HG03565 (cell line): Measurements from ENCODE around the gene ADO.
A peak's percentile ranks its signal among the peaks of the same experiment; 100 is the strongest.

Source experiments
- ATAC-seq: cut with Tn5 transposase; IDR thresholded peaks from one replicate; pipeline ENCODE4 v1.9.1; 2021; ENCODE audit warnings: mild to moderate bottlenecking, moderate library complexity; ENCODE audit not compliant: unreplicated experiment

ADO gene

DNA sequence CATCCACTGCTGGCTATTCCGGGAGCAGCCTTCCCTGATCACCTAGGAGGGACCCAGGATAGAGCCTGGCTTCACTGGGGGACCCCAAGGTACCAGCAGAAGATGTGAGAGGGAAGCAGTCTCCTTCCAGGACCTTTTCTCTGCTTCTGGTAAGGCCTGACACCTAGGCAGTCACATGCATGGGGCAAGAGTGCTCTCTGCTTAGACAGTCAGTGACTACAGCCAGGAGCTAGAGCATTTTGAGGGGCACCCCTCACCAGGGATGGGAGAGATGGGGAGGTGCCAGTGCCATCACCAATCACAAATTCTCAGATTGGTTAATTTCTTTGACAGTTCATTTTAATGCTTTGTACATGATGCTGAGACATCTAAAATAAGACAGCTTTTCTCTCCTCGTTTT is 13.9 kb upstream of the ADO start:
- ATAC-seq = no peak

DNA sequence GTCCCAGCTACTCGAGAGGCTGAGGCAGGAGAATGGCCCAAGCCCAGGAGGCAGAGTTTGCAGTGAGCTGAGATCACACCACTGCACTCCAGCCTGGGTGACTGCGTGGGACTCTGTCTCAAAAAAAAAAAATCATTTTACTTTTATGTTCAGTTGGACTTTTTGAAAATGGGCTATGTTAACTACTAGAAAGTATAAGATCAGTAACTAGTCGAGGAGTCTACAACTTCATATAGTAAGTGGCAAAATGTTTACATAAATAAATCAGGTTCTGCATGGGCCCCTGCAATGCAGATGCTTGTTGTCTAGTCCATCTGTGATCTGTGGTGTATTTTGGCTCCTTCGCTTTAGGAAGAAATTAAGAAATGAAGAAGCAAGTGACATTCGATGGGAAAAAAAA is 12.3 kb upstream of the ADO start:
- no peak for ATAC-seq

DNA sequence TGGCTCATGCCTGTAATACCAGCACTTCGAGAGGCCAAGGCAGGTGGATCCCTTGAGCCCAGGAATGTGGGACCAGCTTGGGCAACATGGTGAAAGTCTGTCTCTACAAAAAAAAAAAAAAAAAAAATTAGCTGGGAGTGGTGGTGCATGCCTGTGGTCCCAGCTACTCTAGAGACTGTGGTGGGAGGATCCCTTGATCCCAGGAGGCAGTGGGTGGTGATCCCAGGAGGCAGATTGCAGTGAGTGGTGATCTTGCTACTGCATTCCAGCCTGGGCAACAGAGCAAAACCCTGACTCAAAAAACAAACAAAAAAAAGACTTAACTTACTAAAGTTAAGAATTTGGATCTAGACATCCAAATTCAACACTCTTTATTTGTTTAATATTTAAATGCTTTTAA is 10.2 kb upstream of the ADO start:
- ATAC-seq = no peak

DNA sequence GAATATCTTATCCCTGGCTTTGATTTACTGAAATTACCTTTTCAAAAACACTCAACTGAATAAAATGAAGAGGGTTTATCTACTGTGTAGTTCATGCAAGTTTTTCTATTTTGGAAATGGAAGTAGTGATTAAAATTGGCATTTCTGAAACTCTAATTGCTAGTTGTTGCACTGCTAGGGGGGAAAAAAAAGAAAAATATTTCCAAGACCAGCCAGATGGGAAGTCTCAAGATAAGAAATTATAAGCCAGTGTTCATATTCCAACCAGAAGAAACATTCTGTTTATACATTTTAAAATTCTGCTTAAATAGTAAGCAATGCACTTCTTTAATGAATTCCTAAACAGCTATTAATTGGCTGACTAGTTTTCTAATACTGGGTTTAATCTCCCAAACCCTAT is 9.4 kb upstream of the ADO start:
- ATAC-seq = no peak

DNA sequence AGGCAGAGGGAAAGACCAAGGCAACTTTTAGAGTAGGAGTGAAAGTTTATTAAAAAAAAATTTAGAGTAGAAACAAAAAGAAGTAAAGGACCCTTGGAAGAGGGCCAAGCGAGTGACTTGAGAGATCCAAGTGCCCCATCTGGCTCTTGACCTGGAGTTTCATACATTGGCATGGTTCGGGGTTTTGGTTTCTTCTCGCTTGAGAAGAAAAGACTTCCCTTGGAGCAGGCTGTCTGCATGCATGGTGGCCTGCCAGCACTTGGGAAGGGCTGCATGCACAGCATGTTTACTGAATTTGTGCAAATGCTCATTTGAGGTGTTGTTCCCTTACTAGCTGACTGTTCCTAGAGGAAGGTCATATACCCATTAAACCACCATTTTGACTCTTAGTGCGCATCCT is 8.8 kb upstream of the ADO start:
- no peak for ATAC-seq

DNA sequence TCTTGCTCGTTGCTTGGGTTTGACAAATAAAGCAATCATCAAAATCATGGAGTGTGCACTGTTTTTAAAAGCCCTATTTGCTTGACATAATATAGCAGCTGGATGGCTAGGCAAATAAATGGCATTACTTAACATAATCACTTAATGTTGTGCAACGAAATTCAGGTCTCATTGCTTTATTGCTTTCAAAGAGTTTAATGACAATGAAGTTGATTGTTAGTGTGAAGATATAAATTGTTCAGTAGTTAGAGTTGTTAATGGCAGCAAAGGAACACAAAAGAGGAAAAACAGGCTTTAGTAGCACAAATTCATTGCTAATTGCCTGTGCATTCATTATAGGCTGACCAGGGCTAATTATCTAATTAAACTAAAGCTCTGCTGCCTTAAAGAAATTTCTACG is 7.6 kb upstream of the ADO start:
- no peak for ATAC-seq

DNA sequence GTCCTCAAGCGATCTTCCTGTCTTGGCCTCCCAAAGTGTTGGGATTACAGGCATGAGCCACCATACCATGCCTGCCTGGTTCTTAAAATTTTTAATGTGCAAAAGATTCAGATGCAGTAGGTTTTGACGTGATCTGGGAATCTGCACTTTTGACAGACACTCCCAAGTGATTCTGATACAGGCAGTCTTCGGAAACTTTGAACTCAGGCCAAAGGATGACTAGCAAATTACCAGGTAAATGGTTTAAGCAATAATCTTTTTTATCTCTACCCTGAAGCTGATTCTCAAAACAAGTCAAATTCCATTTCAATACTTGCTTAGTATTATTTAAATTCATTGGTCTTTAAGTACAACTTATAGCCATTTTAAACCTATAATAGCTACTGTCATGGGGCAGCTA is 2.6 kb upstream of the ADO start:
- ATAC-seq = no peak

DNA sequence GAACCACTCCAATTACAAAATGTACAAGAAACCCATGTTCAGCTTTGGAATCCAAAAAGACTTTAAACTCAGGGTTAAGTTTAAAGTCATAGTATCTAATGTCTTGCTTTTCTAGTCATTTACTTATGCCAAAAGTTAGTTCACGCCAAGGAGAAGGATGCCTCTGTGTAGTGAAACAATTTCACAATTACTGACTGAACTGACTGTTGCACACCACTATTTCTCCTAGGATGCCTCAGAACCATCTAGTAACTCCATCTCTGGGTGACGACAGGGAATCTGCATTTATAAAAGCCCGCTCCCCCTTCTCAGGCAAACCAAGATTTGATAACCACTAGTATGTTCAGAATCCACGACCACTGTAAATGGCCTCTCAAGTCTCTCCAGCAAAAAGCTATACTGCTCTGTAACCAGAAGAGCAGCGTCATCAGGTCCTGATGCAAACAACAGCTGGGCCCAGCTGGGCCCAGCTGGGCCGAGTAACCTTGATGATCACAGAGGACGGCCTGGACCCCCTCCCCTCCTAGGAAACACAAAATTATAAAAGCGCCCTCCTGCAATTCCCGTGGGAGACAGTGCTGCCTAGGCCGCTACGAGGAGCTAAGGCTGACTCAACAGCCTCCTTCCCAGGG is 680 bp upstream of the ADO start:
- ATAC-seq = no peak

DNA sequence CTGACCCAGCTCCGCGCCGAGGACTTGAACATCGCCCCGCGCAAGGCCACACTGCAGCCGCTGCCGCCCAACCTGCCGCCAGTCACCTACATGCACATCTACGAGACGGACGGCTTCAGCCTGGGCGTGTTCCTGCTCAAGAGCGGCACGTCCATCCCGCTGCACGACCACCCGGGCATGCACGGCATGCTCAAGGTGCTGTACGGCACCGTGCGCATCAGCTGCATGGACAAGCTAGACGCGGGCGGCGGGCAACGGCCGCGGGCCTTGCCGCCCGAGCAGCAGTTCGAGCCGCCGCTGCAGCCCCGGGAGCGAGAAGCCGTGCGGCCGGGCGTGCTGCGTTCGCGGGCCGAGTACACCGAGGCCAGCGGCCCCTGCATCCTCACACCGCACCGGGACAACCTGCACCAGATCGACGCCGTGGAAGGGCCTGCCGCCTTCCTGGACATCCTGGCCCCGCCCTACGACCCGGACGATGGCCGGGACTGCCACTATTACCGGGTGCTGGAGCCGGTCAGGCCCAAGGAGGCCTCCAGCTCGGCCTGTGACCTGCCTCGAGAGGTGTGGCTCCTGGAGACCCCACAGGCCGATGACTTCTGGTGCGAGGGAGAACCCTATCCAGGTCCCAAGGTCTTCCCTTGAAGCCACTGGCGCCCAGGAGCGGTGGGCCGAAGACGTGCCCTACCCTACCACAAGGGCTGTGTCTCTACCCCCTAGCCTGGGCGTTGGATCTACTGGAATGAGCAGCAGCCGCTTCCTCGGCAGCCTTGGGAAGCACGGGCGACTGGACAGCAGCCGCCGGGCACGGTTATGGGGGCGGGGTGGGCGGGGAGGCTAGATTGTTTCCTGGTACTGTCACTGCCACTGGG is 945 bp downstream of the ADO start:
- peak; percentile 2 for ATAC-seq

DNA sequence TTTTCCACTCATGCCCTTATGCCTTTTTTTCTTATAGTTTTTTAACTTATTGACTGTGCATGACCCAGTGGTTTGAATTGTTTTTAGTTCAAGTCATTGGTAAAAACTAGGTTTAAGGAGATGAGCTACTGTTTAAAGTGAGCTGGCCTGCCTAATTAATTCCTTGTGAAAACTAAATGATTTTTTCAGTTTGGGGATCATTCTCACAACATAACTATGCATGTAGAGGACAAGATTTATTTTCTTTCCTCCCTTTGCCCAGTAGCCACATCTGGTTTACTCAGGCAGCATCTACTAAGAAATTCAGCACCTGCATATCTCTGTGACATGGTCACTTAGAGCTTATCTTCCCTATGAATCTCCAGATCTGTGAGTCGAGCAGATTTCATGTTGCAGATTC is 1.7 kb downstream of the ADO start:
- no peak for ATAC-seq

DNA sequence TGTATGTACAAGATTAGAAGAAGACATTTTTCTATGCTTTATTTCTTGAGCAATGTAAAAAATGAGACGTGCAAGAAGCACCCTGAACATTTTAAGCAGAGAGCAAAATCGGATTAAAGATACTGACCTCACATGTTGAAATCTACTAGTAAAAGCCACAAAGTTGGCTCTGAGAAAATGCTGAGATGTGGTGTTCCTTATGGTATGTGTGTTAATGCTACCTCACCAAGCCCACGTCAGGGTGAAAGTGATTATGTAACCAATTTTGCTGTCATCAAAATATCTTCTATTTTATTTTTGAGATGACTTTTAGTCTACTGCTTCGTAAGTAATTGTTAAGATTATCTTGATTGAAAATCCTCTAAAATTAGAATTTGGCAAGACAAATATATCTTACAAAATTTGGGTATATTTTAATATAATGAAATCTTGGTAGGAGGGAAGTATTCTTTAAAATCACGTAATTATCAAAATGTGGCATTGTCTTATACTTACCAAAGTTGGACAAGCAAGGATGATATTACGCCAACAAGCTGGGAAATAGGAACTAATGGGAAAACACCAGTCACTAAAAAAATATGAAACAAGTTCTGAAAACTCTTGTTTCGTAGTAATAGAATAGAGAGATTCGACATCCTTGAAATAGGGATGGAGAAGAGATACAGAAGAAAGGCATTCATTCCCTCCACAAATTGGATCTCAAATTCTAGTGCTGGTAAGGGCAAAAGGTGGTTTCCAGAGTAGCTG is 5.8 kb downstream of the ADO start:
- no peak for ATAC-seq

DNA sequence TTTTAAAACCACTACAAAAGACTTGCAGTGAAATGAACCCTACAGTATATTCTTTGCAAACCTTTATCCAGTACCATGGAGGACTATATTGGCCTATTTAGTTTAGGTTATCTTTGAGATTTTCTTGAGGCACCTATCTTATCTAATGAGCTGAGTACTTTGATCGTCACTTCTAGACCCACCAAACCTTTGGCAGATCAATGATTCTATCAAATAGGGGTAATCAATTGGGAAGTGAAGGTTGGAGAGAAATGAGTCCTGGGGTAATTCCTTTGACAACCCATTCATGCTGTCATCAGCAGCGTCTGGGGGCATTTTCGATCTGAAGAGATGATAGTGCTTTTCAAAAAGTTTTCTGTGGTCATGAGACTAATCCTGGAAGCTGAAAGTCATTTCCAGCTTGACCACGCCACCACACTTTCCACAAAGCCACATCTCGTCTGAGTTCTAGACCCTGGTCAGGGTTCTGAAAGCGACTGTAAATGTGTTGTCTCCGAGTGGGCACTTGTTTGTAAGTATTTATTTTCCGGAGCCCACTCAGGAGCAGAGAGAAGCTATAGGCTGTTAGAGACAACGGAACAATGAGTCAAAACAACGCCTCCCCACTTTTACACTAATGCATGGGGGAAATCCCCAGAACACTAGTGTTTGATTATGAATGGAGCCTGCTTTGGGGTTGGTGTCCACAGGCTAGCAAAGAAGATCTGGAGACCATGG is 6.8 kb downstream of the ADO start:
- peak; percentile 41 for ATAC-seq

DNA sequence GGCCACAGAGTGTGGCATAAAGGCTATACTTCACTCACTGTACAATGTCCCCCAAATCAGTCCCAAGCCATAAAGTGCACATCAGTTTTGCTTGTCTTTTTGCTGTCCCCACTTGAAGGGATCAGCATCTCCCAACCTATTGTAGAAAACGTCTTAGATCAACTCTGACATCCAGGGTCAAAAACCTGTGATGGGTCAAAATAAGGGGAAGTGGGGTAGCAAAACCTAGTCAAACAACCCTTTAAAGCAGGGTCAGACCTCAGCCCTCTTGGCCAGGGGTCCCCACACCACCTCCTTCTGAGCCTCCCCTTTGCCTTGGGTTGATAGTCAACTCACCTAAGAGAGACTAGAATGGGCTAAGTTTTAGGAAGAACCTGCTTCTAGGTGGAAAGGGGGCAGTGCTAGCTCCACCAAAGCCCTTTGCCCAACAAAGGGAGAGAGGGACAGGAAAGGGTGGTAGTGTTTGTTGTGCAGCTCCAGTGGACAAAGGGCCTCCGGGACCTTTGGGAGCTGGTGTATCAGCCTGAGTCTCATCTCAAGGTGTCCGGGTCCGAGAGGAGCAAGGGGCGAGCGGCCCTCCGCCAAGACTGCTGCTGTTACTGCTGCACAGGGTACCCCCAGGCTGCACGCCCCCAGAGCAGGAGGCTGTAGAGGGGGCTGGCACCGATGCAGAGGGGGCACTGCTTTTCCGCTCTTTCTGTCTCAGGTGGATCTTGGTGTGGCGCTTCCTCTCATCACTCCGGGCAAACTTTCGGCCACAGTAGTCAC is 8.3 kb downstream of the ADO start:
- ATAC-seq = no peak

DNA sequence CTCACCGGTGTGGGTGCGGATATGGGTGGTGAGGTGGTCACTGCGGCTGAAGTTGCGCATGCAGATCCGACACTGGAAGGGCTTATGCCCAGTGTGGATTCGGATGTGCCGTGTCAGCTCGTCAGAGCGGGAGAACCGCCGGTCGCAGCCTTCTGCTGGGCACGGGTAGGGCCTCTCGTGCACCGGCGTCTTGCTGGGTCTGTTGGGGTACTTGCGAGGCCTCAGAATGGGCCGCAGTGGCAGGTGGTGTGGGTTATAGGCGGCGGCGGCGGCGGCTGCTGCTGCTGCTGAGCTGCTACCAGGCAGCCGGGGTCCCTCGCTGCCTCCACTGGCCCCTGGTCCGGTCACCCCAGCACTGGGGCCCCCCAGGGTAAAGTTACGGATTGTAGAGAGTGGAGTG is 8.9 kb downstream of the ADO start:
- ATAC-seq = no peak

DNA sequence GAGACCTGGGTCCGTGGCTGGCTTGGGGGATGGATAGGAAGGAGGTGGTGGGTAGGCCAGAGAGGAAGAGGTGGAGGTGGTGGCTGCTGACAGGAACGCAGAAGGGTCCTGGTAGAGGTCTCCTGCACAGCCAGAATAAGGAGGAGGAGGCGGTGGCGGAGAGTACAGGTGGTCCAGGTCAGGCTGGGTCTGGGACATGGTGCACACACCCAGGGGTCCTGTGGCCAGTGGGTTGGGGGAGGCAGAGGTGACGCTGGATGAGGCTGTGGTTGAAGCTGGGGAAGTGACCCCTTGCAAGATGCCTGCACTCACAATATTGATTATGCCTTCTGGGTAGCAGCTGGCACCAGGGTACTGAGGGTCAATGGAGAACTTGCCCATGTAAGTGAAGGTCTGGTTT is 9.5 kb downstream of the ADO start:
- no peak for ATAC-seq

DNA sequence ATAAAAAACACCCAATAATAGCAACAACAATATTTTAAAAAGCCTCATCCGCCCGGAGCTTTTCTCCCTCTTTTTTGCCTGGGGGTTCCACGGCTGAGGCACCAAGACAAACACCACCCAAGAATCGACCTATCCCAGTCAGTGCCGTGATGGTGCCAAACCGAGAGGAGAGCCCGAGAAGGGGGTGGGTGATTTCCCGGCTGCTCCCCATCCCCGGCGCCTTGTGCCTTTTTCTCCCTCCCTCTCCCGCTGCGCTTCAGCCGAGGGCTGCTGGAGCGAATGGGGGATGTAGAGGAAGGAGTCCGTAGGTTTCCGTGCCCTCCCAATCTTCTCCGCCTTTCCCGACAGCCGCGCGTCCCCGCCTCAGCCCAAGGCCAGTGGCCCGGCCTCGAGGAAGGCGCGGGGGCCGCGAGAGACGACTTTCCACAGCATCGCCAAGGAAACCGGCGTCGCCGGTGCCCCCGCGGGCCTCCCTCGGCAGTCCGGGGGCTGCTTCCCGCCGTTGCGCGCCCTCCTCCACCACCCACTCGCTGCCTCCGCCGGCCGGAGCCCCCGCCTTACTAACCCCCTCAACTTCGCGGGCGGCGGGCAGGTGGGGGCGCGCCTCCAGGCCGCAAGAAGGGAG is 10.3 kb downstream of the ADO start:
- ATAC-seq = no peak

DNA sequence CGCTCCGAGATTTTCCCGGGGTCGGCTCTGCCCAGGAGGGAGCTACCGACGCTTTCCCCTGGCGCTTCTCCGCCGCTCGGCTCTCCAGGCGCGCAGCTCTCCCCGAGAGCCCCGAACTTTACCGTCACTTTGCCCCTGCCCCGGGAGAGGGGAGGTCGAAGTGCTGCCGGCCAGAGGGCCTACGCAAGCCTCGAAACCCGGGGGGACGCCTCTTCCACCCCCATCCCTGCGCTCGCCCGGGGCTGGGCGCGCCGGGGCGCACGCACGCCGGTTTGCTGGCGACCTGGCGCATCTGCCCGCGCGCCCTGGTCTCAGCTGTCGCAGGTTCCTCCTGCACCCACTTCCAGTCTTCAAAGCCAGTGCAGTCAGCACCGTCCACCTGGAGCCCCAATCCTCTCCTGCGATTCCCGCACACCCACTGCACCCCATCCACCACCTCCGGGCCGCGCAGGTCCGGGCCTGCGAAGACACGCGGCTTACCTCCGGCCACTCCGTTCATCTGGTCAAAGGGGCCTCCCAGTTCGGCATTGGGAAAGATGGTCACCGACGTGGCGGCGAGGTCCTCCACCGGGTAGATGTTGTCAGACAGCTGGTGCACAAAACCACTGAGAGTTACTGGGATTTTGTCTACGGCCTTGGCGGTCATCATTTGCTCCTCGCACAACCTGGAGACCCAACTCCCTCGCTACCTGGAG is 11.0 kb downstream of the ADO start:
- no peak for ATAC-seq

DNA sequence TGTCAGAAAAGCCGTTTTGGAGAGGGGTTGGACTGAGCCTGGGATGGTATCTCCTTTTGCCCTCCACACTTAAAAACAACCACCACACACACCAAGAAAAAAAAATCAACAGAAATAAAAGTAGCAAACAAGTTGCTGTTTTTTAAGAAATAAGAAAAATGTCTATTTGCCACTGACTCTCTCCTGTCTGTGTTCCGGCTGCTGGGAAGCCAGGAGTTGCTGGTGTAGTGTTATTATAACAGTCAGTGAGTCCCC is 11.5 kb downstream of the ADO start:
- no peak for ATAC-seq

DNA sequence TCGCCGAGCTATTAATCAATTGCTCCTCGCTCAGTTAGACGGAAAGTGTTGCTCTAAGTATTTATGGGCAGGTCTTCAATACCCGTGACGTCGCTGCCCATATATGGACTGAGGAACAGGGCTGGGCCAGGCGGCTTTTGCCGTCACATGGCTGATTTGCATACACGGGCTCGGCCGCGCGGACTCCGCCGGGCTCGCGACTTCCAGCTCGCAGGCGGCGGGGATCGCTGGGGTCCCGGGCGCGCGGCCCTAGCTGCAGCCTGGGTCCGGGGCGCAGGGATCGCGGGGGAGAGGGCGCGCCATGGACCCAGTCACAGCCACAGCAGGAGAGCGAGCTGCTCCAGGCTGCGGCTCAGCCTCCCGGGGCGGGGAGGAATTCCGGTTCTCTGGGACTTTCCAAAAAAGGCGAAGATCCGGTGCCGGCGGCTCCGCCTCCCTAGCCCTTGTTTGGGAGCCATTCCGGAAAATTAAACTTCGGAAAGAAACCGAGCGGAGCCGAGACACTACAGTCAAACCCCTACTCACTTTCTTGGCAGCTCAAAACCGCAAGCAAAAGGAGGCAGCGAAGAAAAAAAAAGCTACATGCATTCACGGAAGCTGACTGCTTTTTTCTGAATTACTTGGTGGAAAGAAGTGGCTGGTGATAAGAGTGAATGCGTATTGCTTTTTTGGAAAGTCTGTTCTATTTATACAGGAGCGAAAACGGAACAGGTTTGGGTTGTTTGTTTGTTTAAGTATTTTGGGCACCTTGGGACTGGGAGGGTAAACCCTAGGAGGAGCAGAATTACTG is 12.0 kb downstream of the ADO start, which contains the start of gene EGR2:
Gene EGR2 (minus strand): TSS at position 36 of the 790 bp plus-strand sequence. CDS start 337 bp downstream, outside the sequence.
- peak; percentile 65 for ATAC-seq
